HL-60 (cell line): ENCODE results near the gene MAP3K5.

Experiments
- CTCF ChIP-seq: IDR thresholded peaks from one replicate; pipeline ENCODE4 v1.5.1; 2011; ENCODE audit warnings: low read length, control low read depth, inconsistent platforms; ENCODE audit not compliant: insufficient read depth
- GABPA ChIP-seq: IDR thresholded peaks from 2 replicates; pipeline ENCODE4 v1.6.1; 2012; ENCODE audit warnings: low read depth
- POLR2AphosphoS5 ChIP-seq: IDR thresholded peaks from 2 replicates; pipeline ENCODE4 v1.6.1; 2012; ENCODE audit warnings: low read depth
- REST ChIP-seq: IDR thresholded peaks from 2 replicates; pipeline ENCODE4 v1.6.1; 2012; ENCODE audit warnings: low read depth; ENCODE audit not compliant: insufficient replicate concordance

GRCh38 chr6:136598048-136598447 is 194.2 kb downstream of the MAP3K5 start:
- TF ChIP-seq CTCF (no peak), REST (no peak), GABPA (no peak), POLR2AphosphoS5 (no peak)
